NCI-H146 treated with DMSO at 0.1 percent for 48 hours (cell line): ENCODE data around the gene MSRB3.

Experiments used
- DNase-seq: peaks from one replicate; lab custom pipeline; 2025; ENCODE audit not compliant: unreplicated experiment; lab: John Stamatoyannopoulos, UW

MSRB3 gene

DNA sequence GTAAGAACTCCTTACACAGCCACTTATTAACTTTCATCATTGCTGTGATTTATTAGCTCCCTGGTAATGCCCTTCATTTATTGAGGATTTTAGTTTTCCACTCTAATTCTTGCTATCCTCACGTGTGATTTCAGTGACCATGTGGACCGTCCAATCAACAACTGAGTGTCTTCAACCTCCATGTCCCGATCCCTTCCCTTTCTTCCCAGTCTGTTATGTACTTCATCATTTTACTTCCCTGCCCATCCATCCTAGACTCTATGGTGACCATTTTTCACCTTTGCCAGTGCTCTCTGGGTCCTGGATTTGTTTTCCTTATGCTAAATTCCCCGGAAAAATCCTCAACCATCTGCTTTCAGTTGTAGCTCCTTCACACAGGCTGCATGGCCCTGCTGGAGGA lies 111.0 kb downstream of the MSRB3 start:
- DNase-seq = no peak

DNA sequence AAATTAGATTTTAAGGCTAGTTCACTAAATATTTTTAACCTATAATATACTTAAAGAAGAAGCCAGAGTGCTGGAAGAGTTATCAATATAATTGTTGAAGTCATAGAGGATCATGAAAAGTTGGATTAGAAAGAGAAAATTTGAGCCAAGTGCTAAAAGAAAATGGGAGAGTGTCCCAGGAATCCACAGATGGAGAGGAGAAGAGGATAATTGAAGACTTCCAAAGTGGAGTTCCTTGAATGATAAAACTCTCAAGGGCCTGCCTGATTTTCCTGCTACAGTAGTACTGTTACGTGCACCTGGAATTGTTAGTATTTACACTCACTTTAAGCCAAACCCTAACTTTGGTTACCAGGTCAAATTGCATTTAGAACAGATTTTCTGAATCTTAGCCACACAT lies 113.2 kb downstream of the MSRB3 start:
- DNase-seq = no peak

DNA sequence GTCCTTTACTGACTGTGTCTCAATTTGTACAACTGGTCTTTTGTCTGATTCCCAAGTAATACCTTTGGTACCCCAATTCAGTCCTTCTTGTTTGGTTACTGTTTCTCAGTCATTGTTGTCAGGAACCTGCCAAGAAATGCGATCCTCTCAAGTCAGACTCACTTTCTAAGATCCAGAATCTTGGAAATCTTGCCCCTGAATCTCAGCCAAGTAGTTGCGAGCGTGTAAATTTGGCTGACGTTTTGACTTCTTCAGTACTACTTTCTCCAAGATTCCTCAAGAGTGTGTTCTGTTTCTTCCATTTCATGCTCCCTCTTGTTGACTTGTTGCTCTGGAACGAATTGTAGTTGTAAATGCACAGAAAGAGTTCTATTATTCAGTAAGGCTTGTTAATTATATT lies 114.0 kb downstream of the MSRB3 start:
- no peak for DNase-seq

DNA sequence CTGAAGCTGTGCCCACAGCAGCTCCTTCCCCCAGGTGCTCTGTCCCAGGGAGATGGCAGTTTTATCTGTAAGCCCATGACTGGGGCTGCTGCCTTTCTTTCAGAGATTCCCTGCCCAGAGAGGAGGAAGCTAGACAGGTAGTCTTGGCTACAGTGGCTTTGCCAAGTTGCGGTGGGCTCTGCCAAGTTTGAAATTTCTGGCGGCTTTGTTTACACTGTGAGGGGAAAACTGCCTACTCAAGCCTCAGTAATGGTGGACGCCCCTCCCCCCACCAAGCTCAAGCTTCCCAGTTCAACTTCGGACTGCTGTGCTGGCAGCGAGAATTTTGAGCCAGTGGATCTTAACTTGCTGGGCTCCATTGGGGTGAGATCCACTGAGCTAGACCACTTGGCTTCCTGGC lies 124.7 kb downstream of the MSRB3 start:
- DNase-seq = no peak

DNA sequence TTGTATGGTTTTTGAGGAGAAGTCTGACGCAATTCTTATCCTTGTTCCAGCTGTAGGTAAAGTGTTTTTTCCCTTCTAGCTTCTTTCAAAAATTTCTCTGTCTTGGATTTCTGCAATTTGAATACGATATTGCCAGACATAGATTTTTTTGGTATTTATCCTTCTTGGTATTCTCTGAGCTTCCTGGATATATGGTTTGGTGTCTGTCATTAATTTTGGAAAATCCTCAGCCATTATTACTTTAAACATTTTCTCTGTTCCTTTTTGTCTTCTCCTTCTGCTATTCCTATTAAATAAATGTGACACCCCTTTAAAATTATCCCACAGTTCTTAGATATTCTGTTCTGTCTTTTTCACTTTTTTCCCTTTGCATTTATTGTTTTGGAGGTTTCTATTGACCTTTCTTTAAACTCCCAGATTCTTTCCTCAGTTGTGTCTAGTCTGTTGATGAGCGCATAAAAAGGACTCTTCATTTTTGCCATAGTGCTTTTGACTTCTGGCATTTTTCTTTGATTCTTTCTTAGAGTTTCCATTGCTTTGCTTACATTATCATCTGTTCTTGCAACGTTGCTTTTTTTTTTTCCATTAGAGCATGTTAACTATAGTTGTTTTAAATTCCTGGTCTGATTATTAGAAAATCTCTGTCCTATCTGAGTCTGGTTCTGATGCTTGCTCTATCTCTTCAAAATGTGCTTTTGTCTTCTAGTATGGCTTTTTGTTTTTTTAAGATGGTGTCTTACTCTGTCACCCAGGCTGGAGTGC lies 129.1 kb downstream of the MSRB3 start:
- DNase-seq = no peak

DNA sequence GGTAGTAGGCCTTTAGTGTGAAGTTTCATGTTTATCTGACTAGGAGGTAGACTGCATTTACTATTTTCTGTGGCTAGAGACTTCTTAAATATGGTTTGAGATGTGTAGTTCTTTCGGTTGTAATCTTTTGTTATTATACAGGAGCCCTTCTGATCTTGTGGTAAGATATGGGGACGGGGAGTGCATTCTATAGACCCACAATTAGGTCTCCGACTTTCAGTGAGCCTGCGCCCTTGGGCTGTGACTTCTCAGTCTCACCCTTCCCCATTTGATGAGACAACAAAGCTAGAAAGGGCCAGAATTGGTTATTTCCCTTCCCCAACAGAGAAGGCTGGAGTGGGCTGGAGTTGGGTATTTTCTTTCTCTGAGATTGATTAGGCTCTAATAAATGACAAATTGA lies 130.0 kb downstream of the MSRB3 start:
- DNase-seq = no peak

DNA sequence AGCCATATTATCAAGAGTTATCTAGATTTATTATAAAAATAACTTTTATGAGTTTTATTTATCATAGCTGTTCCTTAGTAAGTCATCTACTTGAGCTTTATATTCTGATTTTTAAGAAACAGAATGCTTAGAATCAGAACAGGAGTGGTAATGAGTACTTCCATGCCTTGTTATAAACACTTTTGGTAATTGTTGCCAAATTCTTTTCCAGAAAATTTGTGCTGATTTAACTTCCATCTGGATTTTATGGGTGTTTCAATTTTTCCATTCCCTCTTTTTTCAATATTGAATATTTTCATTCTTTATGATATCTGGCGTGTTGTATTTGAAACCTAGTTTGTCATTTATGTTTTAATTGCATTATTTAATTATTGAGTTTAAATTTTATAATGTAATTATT lies 131.2 kb downstream of the MSRB3 start:
- no peak for DNase-seq

DNA sequence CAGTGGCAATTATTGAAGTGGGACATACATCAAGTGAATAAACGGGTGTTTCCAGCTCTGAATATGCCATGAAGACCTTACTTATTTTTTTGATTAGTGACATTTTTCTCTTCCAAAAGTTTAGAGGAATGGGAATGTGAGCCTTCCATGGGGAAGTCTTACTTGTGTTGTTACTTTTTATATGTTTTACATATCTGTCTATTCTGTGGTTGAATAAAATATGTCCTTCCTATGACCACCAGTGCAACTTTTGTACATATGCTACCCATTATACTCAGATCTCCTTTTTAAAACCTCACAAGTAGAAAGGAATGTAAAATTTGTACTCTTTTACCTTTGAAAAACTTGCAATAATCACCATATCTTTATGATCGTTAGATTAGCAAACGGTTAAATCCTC lies 132.7 kb downstream of the MSRB3 start:
- no peak for DNase-seq

DNA sequence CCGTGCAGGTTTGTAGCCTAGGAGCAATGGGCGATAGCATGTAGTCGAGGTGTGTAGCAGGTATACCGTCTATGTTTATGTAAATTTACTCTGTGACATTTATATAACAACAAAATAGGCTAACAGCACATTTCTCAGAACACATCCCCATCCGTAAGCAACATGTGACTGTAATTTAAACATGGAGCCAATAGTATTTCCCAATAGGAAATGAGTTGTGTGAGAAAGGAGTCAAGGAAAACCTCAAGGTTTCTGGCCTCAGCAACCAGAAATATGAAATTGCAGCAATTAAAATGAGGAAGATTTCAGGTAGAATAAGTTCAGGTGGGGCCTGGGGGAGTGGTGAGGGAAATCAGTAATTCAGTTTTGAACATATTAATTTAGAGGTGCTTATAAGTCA lies 136.0 kb downstream of the MSRB3 start:
- DNase-seq = no peak

DNA sequence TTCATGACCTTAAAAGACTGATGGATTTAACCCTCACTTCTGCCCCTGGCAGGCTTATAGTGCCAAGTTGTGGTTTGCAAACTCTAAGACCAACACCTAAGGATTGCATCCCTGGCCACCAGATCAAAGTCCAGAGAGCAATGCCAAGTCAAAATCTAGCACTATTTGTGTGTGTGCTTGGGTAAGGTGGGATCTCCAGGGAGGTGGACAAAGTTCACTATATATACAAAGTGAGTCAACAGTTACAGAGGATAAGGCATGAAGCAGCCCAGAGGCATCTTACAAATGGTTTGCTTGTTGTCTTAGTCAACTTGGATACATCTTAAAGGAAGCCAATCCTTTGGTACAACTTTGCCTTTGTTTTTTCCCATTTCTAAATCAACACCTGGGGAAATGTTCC lies 137.3 kb downstream of the MSRB3 start:
- no peak for DNase-seq

DNA sequence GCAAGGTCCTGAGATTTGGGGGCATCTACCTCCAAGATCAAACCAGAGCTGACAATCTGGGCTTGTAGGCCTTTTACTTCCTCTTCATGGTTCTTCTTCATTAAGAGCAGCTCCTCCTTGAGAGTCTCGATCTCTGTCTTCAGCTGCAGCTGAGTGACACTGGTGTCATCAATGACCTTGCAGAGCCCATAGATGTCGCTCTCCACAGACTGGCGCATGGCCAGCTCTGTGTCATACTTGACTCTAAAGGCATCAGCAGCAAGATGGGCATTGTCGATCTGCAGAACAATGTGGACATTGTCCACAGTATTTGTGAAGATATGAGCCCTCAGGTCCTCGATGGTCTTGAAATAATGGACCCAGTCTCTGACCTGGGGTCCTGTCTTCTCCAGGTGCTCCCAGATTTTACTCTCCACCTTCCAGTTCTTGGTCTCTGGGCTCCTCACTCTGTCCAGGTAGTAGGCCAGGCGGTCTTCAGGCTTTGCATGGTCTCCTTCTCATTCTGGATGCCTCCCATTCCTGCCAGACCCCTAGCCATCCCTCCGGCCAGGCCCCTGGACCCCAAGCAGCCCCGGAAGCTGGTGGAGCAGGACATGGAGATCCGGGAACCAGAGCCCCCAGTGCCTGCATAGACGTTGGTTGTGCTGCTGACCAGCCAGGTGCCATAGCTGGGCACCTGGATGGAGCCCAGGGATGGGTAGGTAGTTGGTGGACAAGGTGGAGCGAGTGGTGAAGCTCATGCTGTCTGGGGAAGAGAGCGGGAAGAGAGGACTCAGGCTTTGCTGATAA lies 141.0 kb downstream of the MSRB3 start:
- no peak for DNase-seq

DNA sequence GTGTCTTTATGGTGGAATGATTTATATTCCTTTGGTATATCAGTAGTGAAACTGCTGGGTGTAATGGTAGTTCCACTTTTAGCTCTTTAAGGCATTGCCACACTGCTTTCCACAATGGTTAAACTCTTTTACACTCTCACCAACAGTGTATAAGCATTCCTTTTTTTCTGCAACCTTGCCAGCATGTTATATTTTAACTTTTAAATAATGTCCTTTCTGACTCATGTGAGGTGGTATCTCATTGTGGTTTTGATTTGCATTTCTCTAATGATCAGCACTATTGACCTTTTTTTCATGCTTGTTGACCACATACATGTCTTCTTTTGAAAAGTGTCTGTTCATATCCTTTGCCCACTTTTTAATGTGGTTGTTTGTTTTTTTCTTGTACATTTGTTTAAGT lies 142.5 kb downstream of the MSRB3 start:
- no peak for DNase-seq

DNA sequence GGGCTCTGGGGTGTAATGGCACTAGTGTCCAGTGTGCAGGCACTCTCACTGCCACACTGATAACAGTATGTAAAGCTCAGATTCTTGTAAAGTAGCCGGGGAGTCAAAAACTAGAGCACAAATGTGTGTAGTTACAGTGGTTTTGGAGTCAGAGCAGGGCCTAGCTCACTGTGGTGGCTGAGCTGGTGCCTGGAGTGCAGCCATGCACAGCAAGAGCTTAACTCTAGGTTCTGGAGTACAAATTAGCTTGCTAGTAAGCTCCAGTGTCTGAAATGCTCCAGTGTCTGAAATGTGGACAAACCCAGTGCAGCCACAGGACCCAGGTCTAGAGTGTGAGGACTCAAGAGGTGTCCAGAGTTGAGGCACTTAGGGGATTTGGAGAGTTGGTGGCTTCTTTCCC lies 149.2 kb downstream of the MSRB3 start:
- DNase-seq = no peak

DNA sequence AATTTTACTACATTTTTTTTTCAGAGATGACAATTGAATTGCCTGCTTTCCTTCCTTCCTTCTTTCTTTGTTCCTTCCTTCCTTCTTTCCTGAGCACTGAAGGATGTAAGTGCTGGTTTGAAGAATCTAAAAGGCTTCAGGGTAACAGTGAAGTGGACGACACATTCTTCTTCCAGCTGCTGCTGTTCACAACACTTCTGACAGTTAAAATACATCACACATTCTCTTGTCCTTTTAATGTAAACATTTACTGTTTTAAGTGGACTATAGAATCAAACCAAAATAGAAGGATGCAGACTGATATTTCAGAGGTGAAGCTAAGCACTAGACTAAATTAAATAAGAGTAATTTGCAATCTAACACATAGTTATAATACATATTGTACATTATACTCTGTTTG lies 151.5 kb downstream of the MSRB3 start:
- DNase-seq = no peak

DNA sequence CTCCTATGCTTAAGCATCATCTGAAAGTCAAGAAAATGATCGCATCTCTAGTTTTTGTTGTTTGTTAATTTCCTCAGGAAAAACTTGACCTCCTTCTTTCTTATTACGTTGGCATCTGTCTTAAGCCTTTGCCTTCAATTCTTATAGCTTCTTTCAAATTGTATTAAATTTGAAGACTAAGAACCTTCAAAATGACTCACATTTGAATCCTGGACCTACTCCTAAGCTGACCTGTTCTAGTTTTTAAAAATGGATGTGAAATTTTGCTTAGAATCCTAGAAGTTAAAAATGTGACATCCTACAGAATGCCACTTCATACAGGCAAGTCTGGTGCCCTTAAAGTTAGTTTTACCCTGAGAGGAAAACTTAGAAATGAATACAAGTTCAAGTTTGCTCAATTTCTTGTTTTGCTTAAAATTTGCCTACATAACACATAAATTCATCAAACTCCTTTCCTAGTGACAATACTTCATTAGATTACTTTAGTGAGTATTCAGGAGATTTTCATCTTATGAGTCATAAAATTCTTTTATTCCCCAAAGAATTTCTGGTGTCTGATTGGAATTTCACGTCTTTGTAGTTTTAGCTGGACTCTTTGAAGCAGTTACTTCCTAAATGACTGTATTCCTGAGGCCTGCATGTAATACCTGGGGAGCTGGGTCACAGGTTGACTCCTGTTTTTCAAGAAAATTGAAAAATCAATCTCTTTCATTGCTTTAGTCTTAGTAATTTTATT lies 152.3 kb downstream of the MSRB3 start:
- no peak for DNase-seq

DNA sequence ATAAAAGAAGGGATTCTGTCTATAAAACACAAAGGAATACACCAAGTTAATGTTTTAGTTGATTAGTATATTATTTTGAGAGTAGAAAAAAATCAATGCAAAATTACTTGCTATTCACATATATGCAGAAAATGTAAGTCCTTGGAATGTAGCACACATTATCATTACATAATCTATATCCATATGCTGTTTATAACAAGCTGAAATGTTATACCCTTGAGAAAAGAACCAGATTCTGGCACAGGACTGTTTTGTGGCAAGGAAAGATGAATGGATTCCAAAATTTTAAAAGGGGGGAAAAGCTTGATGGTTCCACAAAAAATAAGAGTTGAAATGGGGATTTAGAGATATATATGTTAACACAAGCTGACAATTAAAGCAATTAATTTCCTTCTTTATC lies 153.6 kb downstream of the MSRB3 start:
- no peak for DNase-seq

DNA sequence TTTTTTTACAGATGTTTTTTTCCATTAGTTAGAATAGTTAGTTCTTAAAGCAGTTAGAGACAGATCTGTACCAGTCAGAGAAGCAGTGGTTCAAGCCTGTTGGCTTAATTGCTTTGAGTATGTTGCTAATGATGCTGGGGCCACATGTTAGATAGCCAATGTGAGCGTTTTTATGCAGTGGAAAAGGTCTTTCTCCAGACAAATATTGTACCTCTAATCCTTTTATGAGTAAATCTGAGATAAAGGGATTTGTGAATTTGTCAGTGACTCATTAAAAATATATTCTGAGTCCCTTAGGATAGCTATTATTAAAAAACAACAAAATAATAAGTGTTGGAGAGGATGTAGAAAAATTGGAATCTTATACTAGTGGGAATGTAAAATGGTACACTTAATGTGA lies 154.2 kb downstream of the MSRB3 start:
- no peak for DNase-seq

DNA sequence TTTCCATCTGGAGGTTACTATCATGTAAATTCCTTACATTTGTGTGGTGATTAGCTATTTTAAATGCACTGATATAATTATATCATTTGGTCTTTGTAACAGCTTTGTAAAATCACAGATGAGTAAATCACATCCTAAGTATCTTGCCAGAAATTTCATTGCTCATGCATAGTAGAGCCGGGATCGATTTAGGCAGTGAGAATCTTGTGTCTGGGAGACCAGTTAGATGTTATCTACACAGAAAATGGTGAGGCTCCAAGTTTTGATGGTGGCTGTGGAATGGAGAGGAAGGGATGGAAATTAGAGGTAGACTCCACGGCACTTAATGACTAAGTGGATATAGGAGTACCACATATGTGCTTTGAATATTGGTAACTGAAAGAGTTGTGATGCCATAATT lies 156.3 kb downstream of the MSRB3 start:
- DNase-seq = no peak

DNA sequence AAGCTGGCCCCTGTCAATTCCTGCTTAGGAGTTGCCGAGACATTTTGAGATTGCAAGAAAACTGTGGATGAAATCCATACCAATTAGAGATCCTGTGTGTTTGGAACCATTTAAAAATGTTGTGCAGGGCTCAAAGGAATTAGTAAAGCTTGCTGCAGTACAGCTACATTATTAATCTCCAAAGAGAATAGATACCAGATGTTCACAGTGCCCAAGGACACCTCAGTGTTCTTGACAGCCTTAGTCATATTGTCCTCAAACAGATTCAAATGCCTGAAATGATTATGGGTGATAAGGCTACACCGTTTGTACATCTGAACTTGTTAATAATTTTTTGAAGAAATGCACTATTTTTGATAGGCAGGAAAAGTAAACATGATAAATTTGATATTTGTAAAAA lies 164.6 kb downstream of the MSRB3 start:
- no peak for DNase-seq

DNA sequence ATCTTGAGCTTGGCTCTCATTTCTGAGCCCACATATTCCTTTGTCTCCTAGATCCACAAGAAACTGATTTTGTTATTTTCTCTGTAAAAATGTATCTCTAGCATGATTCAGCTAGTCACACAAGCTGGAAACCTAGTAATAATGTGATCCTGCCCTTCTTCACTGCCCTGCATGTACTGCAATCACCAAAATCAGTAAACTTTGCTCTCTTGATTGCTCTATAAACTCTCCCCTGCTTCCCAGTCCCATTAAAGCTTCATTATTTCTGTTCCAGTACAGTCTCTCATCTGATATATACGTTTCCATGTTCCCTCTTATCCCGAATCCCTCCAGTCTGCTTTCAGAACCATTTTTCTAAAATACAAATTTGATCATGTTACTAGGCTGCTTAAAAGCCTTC lies 166.5 kb downstream of the MSRB3 start:
- DNase-seq = no peak

DNA sequence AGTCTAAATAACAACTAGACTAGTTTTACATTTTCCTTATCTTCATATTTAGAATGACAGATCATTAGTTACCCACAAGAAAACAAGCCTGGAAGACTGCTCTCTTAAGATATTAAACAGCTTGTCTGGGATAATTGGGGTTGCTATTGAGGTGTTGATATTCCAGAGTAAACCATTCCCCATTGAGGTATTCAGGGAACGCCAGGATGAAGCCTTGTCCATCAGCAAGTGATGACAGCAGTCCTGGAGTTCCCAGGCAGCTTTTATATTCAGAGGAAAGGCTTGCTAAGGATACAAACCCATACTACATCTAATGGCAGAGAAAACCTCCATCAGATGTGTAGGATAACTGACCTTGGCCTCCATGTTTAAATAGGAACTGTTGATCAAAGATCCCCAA lies 168.4 kb downstream of the MSRB3 start:
- DNase-seq = no peak

DNA sequence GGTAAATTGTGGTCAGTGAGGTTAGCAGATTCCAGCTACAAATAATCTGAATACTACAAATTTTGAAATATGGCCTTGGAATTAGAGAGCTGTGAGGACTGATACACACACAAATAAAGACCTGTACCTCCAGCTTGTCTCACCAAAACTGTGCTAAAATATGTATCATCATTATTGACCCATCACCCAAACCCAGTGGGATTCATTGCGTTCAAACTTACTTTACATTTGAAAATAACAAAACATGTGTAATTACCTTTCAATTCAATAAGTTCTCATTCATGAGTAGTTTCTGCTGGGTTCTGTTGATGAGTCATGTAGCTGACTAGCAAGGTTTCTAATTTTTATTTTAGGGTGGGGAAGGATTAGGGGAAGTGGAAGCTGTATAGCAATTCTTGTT lies 170.9 kb downstream of the MSRB3 start:
- no peak for DNase-seq
